OCI-LY7 (cell line): ENCODE data around the gene PRAMEF20.

Source experiments
- EZH2phosphoT487 ChIP-seq: fragments of 200-600 bp; sonication (generic); IDR thresholded peaks from 2 replicates; pipeline ENCODE4 v1.6.1; 2018; ENCODE audit warnings: low read depth, borderline replicate concordance, mild to moderate bottlenecking, mixed run types, antibody characterized with exemption, low read length, moderate library complexity, mixed read lengths
- TF ChIP-seq, protein P1 (sequence below): fragments of 200-600 bp; sonication (generic); conservative IDR thresholded peaks from 2 replicates; pipeline ENCODE4 v1.5.1; 2014; ENCODE audit warnings: mild to moderate bottlenecking, antibody characterized with exemption, low read length, moderate library complexity, mixed read lengths

DNA sequence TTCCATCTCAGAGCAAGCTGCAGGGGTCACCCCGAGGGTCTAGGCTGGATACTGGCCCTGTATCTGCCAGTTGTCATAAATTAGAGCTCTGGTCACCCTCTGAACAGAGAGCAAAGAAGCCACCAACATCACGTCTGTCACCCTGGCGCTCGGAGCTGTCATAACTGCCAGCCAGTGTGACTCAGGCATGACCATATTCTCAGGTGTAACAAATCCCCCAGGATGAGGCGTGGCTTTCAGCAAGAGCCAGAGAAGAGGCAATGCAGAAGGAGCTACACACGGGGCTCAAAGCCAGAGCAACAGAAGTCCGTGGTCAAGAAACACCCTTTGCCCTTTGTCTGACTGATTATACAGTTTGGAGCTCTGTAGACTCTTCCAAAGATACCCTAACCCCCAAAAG is 40.0 kb downstream of the PRAMEF20 start:
- TF ChIP-seq, protein P1, sequence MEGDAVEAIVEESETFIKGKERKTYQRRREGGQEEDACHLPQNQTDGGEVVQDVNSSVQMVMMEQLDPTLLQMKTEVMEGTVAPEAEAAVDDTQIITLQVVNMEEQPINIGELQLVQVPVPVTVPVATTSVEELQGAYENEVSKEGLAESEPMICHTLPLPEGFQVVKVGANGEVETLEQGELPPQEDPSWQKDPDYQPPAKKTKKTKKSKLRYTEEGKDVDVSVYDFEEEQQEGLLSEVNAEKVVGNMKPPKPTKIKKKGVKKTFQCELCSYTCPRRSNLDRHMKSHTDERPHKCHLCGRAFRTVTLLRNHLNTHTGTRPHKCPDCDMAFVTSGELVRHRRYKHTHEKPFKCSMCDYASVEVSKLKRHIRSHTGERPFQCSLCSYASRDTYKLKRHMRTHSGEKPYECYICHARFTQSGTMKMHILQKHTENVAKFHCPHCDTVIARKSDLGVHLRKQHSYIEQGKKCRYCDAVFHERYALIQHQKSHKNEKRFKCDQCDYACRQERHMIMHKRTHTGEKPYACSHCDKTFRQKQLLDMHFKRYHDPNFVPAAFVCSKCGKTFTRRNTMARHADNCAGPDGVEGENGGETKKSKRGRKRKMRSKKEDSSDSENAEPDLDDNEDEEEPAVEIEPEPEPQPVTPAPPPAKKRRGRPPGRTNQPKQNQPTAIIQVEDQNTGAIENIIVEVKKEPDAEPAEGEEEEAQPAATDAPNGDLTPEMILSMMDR = no peak
- TF ChIP-seq EZH2phosphoT487 = no peak
